Activated T-cell treated with anti-CD3 and anti-CD28 coated beads for 48 hours (primary cell): ENCODE measurements around the gene MTAP.

Experiments used
- DNase-seq: peaks from one replicate; pipeline ENCODE4 v3.0.0-alpha.2; 2020; ENCODE audit warnings: low read depth

Gene MTAP

DNA sequence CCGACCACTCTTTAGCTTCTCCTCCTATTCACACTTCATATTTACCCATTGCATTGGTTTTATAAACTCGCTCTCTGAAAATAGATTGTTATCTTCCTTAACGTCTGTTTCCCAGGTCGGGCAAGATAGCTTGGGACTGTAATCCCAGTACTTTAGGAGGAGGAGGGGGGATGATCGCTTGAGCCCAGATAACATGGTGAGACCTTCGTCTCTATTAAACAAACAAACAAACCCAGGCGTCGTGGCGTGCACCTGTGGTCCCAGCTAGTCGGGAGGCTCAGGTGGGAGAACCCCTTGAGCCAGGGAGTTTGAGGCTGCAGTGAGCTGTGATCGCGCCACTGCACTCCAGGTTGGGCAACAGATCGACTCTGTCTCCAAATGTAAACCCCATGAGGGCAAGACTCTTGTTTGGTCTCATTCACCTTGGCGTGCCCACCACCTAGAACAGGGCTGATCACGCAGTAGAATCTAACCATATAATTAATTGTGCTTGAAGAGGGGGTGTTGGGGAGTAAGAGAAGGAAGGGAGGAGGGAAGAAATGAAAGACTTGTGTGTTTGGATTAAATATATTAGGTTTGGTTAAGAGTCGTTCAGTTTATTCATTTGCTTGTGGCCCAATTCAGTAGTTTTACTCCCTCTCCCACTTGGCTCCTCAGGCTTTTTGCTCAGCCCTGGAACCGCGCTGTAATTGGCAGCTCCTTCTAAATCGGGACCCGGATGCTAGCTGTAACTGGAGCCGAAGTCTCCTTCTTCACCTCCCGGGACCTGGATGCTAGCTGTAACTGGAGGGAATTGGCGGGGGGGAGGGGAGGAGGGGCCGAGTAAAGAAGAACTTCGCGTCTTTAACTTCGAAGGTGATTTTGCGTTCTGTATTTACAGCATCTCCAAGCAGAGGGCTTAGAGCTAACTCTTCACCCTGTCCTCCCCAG lies 166.8 kb downstream of the MTAP start:
- no peak for DNase-seq

DNA sequence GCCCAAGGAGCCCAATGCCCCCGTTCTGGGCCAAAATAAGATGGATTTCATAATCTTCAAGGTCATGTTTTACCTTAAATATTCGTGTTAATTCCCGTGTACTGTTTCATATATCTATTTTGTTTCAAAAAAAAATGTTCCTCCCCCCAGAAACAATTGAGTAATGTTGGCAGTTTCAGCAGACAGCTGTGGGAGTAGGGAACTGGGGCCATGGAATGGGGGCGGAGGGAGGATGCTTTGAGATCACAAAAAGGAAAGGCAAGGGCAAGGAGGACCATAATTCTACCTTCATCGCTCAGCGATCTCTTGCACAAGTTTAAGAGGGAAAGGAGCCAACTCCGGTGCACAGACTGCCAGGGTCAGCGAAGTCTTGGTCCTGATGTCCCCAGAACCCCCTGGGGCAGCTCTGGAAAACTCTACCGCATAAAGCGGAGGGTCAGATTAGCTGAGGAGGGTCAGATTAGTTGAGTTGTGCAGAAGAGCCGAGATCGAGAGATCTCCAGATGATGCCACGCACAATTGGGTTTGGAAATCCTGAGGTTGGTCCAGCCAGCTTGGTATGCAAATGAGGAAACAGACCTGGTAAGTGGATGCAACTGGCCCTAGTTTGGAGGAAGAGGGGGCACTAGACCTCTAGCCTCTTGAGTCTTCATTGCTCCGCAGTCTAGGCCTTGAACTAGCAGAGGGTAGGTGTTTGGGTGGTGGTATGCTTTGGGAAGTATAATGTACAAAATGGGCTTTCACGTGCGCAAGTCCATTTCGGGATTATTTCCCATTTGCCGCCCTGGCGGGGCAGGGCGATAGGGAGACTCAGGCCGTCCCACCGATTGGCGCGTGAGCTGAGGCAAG lies 167.7 kb downstream of the MTAP start:
- no peak for DNase-seq

DNA sequence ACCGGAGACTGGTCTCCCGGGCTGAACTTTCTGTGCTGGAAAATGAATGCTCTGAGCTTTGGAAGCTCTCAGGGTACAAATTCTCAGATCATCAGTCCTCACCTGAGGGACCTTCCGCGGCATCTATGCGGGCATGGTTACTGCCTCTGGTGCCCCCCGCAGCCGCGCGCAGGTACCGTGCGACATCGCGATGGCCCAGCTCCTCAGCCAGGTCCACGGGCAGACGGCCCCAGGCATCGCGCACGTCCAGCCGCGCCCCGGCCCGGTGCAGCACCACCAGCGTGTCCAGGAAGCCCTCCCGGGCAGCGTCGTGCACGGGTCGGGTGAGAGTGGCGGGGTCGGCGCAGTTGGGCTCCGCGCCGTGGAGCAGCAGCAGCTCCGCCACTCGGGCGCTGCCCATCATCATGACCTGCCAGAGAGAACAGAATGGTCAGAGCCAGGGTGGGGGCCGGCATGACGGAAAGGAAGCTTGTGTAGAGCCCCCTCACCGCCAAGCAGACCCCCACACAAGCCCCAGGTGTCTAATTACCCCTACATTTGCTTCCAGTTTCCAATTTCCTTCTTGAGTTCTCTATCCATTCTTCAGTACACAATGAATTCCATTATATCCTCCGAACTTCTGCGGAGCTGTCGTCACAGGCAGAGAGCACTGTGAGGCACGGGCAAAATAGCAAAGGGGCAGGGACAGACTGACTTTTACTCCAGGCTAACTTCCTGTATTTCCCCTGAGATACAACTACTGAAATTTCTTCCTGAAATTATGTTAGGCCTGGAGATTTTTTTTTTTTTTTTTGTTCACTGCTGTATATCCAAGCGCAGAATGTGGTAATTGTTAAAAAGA lies 168.6 kb downstream of the MTAP start:
- no peak for DNase-seq

DNA sequence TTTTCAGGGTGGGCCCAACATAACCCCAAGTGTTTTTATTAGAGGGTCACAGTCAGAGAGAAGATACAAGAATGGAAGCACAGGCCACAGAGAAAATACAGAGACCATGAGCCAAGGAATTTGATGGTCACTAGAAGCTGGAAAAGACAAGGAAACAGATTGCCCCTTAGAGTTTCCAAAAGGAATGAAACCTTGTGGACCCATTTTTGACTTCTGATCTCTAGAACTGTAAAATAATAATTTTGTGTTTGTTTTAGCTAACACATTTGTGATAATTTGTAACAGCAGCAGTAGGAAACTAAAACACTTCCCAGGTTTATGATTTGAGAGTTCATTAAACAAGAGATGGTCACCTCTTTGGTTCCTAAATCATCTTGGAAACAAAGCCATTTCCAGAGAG lies 169.9 kb downstream of the MTAP start:
- DNase-seq: no peak

DNA sequence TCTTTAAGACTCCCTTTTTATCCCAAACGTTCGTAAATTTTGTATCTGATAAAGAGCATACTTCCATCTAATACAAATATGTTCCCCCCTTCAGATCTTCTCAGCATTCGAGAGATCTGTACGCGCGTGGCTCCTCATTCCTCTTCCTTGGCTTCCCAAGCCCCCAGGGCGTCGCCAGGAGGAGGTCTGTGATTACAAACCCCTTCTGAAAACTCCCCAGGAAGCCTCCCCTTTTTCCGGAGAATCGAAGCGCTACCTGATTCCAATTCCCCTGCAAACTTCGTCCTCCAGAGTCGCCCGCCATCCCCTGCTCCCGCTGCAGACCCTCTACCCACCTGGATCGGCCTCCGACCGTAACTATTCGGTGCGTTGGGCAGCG lies 171.9 kb downstream of the MTAP start:
- DNase-seq: no peak

DNA sequence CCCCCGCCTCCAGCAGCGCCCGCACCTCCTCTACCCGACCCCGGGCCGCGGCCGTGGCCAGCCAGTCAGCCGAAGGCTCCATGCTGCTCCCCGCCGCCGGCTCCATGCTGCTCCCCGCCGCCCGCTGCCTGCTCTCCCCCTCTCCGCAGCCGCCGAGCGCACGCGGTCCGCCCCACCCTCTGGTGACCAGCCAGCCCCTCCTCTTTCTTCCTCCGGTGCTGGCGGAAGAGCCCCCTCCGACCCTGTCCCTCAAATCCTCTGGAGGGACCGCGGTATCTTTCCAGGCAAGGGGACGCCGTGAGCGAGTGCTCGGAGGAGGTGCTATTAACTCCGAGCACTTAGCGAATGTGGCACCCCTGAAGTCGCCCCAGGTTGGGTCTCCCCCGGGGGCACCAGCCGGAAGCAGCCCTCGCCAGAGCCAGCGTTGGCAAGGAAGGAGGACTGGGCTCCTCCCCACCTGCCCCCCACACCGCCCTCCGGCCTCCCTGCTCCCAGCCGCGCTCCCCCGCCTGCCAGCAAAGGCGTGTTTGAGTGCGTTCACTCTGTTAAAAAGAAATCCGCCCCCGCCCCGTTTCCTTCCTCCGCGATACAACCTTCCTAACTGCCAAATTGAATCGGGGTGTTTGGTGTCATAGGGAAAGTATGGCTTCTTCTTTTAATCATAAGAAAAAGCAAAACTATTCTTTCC lies 172.4 kb downstream of the MTAP start:
- no peak for DNase-seq

DNA sequence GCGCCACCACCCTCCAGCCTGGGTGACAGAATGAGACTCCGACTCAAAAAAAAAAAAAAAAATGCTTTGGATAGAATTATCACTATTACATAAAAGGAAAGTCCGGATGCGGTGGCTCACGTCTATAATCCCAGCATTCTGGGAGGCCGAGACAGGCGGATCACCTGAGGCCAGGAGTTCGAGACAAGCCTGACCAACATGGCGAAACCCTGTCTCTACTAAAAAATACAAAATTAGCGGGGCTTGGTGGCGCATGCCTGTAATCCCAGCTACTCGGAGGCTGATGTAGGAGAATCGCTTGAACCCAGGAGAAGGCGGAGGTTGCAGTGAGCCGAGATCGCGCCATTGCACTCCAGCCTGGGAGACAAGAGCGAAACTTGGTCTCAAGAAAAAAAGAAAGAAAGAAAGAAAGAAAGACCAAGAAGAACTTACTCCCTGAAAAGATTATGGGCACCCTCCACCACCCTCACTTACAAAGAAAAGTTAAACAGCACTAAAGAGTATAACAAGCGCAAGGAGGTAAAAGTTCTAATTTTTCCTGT lies 174.0 kb downstream of the MTAP start:
- no peak for DNase-seq

DNA sequence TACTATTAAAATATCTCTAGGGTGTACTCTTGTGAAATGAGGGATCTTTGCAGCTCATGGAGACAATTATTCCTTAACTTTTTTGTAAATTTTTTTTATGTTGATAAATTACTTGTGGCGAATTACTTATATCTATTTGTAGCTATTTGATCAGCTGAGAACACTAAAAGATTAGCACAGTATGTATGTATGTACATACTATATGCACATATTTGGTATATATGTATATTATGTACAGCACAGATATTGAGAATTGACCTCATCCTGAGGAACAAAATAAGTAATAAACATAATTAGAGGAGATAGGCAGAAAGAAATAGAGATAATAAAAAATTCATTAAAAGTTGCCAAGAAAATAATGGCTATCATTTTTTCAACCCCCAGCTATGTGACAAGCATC lies 180.0 kb downstream of the MTAP start:
- DNase-seq: no peak

DNA sequence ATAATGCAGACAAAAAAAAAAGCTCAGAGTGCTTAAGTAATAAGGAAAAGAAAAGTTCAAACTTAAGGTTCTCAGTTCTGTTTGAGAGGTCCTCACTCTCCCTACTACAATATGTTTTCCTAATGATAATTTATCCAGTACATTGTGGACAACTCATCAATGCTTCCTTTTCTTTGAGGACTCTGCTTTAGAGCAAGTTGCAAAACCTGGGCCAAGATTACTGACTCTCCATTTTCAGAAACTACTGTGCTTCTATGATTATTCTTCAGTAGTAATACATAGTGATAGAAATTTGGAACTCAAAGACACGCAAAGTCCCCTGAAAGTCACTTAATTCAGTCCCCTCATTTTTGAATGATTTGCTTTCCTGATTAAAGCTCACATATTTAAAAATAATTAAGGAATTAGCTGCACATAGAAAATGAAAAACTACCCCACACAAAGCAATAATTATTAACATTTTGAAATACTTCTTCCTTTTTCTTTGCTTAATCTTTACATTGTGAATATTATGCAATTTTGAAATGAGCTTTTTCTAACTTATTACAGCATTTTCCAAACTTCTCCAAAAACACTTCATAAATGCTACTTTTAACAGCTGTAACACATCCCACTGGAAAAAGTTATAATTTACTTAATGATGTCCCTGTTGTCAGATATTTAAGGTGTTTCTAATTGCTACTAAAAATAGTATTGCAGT lies 180.6 kb downstream of the MTAP start:
- no peak for DNase-seq

DNA sequence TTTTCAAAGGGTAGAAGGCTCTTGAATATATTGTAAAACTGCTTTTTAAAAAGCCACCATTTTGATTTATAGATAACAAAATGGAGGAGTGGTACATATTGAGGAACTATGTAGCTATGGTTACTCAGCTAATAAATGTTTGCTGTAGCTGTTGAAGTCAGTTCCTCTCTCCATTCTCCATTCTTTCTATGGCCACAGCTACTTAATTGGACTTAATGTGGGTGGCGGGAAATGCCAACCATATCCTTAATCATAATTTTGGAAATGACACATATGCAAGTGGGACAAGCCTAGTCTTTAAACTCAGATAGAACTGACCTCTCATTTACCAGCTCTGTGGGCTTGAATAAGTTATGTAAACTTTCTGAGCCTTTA lies 181.1 kb downstream of the MTAP start:
- no peak for DNase-seq

DNA sequence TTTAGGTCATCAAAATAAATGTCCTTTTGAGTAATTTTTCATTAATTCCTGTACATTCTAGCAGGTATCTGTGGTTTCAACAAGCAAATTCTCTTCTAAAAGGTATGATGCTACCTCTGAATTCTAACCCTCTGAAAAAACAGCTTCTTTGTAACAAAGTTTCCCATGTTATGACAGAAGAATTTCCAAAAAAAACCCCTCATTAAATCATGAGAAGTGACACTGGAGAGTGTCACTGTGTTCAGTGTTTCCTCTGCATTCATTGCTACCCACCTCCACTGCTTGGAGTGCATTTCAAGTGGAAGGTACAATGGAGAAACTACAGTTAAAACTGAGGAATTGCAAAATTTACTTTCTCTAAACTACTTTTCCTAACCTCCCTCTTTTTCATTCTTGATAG lies 181.7 kb downstream of the MTAP start:
- no peak for DNase-seq

DNA sequence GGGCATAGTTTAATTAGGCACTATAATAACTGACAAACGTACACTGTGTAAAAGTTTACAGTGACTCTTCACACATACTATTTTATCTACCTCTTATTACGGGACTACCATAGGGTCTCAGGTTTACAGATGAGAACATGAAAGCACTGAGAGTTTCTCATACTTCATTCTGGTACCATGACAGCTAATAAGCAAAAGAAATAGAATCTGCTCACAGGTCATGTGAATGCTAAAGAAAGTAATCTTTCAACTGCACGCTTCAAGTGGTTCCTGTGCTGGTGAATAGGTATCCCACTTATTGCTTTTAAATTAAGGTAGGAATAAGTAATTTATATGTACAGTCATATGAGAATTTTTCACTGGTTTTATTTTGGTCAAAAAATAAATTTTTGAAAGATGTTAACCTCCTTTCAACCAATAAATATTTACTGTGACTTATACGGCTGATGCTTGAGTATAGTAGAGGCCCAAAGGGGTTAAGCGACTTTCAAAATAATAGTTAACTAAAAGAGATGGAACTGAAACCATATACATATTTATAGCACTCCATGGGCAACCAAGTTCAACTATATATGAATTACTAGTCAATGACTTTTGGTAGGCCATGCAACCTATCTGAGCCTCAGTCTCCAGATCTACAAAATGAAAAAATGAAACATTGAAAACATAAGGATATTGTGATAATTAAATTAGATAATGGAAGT lies 183.7 kb downstream of the MTAP start:
- no peak for DNase-seq
